SH-SY5Y (cell line): ENCODE results near the gene SLX4IP.

Experiments used
- GATA2 ChIP-seq: IDR thresholded peaks from 2 replicates; pipeline ENCODE4 v1.6.1; 2011; ENCODE audit warnings: mild to moderate bottlenecking, low read depth, low read length
- GATA3 ChIP-seq: IDR thresholded peaks from 2 replicates; pipeline ENCODE4 v1.6.1; 2011; ENCODE audit warnings: low read depth, mild to moderate bottlenecking, low read length, moderate library complexity

DNA sequence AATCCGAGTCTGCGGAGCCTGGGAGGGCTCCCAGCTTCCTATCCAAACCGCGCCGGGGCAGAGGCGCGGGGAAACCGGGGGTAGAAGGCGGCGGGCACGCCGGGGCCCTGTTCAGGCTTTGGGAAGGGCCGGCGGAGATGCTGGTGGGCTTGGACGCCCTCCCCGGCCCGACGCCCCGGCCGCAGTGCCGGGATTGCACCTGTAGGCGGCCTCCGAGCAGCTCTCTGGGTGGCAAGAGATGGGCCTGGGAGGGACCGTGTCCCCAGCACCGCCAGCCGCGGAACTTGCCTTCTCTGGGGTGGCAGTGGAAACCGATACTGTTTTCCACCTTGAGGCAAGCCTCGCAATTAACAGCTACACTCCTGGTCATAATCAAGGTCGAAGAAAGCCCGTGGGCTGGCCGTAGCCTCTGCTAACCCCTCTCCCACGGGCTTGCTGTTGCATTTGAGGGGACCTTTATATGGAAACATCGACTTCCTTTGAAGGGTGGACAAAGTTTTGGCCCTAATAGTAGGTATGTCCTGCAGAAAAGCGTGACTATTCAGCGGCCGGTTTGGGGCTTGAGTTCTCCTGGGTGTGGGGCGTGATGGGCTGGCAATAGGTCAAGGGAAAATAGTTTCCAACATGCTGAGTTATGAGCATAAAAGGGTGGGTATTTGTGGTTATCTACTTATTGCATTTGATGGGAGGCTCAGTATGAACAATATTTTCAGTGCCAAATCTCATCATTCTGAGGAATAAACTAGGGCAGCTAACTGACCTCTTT is 239.8 kb downstream of the SLX4IP start:
- TF ChIP-seq GATA2 (no peak), GATA3 (no peak)
